Measurements from ENCODE around the gene FOLR1.
"Not testable (repeated sequence)": the region's sequence is repeated elsewhere in the genome, so short reads cannot be mapped to it uniquely, and the experiment has no call there.

FOLR1 gene

GRCh38 chr11:72203163-72203562 lies 11.2 kb downstream of the FOLR1 start:
- FAIRE-seq (no peak), DNase-seq (ENCODE audit: insufficient read length, low spot score) (no peak)
- no peak for TF ChIP-seq POLR2A (IDR thresholded peaks at IDR 0.05; ENCODE audit: low read depth, low read length)

- no peak for DNase-seq (ENCODE audit: insufficient read length, low spot score)
- no peak for FAIRE-seq
- TF ChIP-seq POLR2A (IDR thresholded peaks at IDR 0.05; ENCODE audit: low read depth, low read length), result no peak
These were observed 12.9 kb downstream of the FOLR1 start for GRCh38 chr11:72204886-72205285.

- not testable (repeated sequence) for FAIRE-seq; DNase-seq (ENCODE audit: insufficient read length, low spot score)
These were observed 14.9 kb downstream of the FOLR1 start for GRCh38 chr11:72206794-72207193.

GRCh38 chr11:72208281-72208680 lies 16.3 kb downstream of the FOLR1 start:
- TF ChIP-seq POLR2A (IDR thresholded peaks at IDR 0.05; ENCODE audit: low read depth, low read length), result no peak
- DNase-seq (ENCODE audit: insufficient read length, low spot score), result no peak
- FAIRE-seq, result no peak

GRCh38 chr11:72209101-72209500 lies 17.2 kb downstream of the FOLR1 start:
- TF ChIP-seq POLR2A (IDR thresholded peaks at IDR 0.05; ENCODE audit: low read depth, low read length), result no peak
- DNase-seq (ENCODE audit: insufficient read length, low spot score) (no peak), FAIRE-seq (no peak)

GRCh38 chr11:72216638-72217037 lies 24.7 kb downstream of the FOLR1 start, which contains the start of gene FOLR2:
FOLR2 (plus strand) TSS chr11:72216794; CDS start chr11:72218585, 1,791 bp downstream.
- DNase-seq (ENCODE audit: insufficient read length, low spot score) (no peak), FAIRE-seq (no peak)
- no peak for TF ChIP-seq POLR2A (IDR thresholded peaks at IDR 0.05; ENCODE audit: low read depth, low read length)

GRCh38 chr11:72217841-72218240 lies 25.9 kb downstream of the FOLR1 start:
- no peak for TF ChIP-seq POLR2A (IDR thresholded peaks at IDR 0.05; ENCODE audit: low read depth, low read length)
- no peak for DNase-seq (ENCODE audit: insufficient read length, low spot score)
- no peak for FAIRE-seq

GRCh38 chr11:72218251-72218745 lies 26.4 kb downstream of the FOLR1 start:
- FAIRE-seq (no peak), DNase-seq (ENCODE audit: insufficient read length, low spot score) (no peak)
- TF ChIP-seq POLR2A (IDR thresholded peaks at IDR 0.05; ENCODE audit: low read depth, low read length), result no peak

GRCh38 chr11:72220696-72221363 lies 28.9 kb downstream of the FOLR1 start:
- DNase-seq (ENCODE audit: insufficient read length, low spot score) (no peak), FAIRE-seq (no peak)
- TF ChIP-seq POLR2A (IDR thresholded peaks at IDR 0.05; ENCODE audit: low read depth, low read length), result no peak

- no peak for TF ChIP-seq POLR2A (IDR thresholded peaks at IDR 0.05; ENCODE audit: low read depth, low read length)
- DNase-seq (ENCODE audit: insufficient read length, low spot score), result no peak
- FAIRE-seq, result no peak
These were observed 29.6 kb downstream of the FOLR1 start for GRCh38 chr11:72221386-72222075.

GRCh38 chr11:72222106-72222891 lies 30.4 kb downstream of the FOLR1 start:
- no peak for FAIRE-seq
- TF ChIP-seq POLR2A (IDR thresholded peaks at IDR 0.05; ENCODE audit: low read depth, low read length), result no peak
- no peak for DNase-seq (ENCODE audit: insufficient read length, low spot score)

- FAIRE-seq (no peak), DNase-seq (ENCODE audit: insufficient read length, low spot score) (peak; percentile 77)
- peak; percentile 35; the same call in 1 of the 2 replicates for TF ChIP-seq POLR2A (IDR thresholded peaks at IDR 0.05; ENCODE audit: low read depth, low read length)
These were observed 31.1 kb downstream of the FOLR1 start for GRCh38 chr11:72222907-72223614.

Measured in H54 (cell line).